Posterior cingulate gyrus (tissue), 11 donors: ENCODE measurements around the gene ACKR3.

Experiments used
- DNase-seq, 10 donors: peaks; one replicate each; pipeline versions ENCODE4 v3.0.0 to v3.0.0-alpha.2; 2020 to 2021; ENCODE audit warnings: mixed read lengths in 3 of 10
- intact Hi-C: fragments of 100-400 bp; cut with DNase I; formaldehyde crosslinking; loops from one replicate; pipeline ENCODE4 v1.15.1; 2023

The ACKR3 gene

DNA sequence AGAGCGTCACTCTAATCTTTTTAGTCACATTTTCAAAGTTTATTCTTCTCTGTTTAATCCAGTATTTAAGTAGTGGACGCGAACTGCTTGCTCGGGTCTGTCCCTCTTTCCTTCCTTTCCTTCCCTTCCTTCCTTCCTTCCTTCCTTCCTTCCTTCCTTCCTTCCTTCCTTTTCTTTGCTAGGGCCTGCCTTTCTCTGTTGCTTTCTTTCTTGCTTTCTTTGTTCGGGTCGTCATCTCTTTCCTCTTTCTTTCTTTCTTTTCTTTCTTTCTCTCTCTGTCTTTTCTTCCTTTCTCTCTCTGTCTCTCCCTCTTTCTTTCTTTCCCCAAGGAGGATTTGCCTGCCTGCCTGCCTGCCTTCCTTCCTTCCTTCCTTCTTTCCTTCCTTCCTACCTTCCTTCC is 3.0 kb upstream of the ACKR3 start:
- intact Hi-C loops: no loop called here
- no peak for DNase-seq

DNA sequence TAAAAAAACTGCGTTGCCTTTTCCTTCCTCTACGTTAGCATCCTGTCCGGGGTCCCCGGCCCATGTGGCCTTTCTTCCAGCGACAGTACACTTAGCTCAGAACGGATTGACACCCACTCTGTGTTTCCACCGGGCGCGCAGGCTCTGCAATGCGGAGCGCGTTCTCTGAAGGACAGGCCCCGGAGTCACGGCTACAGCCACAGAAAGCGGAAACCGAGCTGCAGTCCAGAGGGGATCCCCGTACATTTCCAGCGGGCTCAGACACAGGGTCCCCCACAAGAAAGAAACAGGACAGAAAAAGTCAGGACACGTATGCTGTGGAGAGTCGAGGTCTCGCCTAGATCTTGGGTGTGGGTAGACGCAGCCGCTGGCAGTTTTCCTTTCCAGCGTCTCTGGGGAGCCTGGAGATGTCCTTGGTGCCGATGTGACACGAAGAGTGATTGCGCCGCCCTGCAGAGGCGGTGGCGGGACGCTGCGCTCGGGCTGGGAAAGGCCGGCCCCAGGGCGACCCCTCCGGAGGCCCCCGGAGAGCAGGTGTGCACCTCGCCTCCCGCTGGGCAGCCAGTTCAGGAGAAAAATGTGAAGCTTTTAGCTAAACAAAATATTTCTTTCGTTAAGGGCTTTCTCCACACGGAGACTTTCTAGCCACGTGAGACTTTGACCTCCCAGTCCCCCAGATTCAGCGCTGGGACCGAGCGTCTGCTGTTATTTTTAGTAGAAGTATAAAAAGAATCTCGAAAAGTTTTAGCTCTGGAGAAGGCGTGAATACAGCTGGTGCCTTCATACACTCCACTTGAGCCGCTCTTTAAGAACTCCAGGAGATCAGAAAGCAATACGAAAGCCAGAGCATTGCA is 1.3 kb upstream of the ACKR3 start:
- peak in 5 of 10 donors; percentile 32 to 84 (median 41) for DNase-seq
- intact Hi-C loops: loop anchor here (2.0 kb wide), 2 partner anchors 55 to 215 kb away; no protein-coding TSS in a partner anchor

DNA sequence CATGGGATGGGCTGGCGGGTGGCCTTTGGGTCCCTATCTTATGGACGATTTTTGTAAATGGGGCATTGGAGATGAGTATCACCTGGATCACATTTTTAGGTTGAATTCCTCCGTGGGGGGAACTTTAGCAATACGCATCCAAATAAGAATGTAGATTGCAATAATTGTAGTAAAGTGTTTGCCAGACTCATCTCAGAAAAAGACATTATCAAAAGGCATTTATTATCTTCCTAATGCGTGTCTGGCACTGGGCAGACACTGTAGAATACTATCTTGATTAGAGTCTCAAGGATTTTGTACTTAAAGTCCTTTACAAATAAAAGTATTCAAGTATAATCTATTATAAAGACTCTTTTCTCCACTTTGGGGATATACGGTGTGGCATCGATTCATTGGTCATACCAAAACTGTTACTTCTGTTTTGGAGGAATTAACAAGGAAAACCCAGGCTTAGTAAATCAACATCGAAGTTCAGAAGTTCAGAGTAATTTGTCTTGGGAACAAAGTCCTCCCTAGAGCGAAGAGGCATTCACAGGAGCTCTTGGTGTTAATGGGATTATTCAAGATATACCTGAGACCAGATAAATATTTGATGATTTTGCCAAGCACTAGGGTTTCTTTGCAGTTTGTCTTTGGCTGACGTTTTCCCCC is 578 bp upstream of the ACKR3 start:
- DNase-seq: no peak

DNA sequence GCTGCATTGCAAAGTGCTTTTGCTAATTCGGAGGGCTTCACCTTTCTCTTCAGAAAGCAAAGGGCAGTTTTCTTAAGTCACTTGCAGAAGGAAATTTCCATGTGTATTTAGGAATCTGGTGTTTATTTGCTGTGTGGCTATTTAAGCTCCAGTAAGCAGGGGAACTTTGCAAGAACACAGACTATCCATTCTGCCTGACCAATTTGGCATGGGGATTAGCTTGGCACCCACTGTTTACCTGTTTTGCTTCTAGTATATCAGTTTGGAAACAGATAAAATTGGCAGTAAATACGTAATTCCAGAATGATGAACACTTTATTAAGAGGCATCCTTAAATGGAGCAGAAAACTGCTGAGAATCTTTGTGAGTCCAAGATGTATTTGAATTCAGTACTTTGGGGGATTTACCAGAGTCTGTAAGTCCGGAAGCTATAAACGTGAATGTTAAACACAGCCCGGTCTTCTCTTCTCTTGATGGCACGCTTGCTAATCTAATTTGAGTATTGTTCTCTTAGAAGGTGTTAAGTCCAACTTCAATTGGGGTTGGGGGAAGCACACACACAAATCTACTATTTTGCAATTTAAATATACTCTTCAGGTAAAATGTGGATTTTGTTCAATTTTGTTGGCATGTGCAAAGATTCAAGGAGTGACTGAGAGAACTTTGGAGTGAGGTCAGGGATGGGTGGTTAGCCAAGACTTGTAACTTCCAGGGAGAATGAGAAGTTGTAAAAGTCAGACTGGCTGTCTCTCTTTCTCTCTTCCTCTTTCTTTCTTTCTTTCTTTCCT is 650 bp downstream of the ACKR3 start:
- no peak for DNase-seq
- intact Hi-C loops: no loop called here

More for the DNA sequence above, 578 bp upstream of the ACKR3 start:
- intact Hi-C loops: loop anchor here (2.0 kb wide), 2 partner anchors 56 to 216 kb away; no protein-coding TSS in a partner anchor

DNA sequence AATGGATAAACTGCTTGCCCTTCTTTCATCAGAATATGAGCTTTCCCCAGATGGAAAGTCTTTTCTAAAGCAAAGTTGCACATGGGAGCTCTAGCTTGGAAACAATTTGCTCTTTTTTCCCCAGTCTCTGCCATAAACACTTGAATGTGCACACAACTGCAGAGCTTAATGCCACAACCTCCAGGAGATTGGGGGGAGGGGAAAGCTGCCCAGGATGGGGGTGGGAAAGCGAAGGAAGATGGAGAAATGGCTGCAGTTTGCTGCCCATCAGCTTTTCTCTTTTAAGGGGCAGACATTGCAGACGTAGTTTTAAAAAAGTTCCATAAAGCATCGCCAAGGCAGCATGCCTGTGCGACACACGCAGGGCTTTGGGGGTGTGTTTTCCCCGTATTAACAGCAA is 1.5 kb downstream of the ACKR3 start:
- intact Hi-C loops: no loop called here
- DNase-seq: no peak

DNA sequence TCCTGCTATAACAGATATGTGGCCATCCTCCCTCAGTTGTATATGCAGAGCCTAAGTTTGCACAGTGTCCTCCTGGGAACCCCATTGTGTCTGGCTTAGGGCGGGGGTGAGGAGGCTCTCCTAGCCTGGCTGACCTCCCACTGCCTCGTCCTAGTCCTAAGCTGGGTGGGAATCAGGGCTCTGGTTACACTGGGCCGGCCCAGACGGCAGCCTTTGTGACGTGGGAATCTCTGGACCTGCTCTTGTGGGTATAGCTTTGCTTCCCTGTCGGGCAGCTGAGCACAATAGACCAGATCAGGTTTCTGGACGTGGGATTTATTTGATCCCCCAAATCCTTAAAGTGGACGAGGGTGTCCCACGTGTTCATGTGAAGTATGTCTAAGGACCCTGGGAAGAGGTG is 2.9 kb downstream of the ACKR3 start:
- intact Hi-C loops: no loop called here
- DNase-seq: no peak

DNA sequence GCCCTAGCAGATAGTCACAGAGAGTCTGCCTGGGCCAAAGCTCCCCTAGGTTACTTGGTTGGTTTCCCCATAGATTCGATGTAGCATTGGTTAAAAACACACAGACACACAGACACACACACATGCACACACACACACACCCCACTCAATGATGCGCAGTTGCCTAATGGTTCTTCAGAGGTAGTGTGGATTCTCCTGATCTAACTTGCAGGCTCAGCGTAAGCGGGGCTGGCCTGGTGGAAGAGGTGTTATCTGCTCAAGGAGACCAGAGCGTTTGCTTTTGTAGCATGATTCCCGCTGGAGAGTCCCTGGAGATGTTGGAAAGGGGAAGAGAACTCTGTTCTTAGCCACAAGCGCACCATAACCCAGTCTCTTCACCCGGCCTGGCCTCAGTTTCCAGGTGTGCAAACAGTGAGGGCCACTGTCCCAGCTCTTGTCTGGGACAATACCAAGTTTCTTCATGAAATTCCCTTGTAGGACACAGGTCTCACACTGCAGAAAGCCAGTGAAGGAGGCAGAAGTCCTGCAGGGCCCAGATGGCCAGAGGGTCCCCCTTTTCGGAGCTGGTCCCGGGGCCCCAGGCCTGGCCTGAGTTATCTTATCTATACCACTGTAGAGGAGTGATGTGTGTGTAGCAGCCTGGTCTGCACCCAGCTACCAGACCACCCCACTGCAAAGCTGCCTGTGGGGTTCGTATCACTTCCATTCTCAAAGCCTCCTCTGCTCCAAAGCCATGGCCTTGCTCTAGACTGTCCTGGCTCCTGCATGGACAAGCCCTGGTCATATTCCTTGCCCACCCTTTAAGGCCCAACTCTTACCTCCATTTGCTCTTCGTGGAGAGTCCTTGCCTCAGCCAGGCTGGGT is 3.7 kb downstream of the ACKR3 start:
- no peak for DNase-seq
- intact Hi-C loops: no loop called here

DNA sequence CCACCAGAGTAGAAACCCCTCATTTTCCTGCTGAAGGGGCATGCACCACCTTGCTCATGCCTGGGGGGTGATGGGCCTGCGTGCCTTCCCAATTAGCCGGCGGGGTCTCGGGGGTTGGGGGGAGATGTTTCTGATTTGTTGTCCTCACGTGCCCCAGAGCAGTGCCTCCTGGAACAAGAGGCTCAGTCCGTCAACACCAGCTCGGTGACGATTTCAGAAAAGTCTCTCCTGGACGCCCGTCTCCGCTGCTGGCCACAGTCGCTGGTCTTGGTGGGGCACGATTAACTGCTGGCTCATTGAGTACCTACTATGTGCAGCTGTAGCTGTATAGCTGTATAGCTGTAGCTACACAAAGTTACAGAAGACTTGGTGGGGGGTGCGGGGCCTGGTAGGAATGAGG is 4.4 kb downstream of the ACKR3 start:
- DNase-seq: no peak
- intact Hi-C loops: no loop called here

DNA sequence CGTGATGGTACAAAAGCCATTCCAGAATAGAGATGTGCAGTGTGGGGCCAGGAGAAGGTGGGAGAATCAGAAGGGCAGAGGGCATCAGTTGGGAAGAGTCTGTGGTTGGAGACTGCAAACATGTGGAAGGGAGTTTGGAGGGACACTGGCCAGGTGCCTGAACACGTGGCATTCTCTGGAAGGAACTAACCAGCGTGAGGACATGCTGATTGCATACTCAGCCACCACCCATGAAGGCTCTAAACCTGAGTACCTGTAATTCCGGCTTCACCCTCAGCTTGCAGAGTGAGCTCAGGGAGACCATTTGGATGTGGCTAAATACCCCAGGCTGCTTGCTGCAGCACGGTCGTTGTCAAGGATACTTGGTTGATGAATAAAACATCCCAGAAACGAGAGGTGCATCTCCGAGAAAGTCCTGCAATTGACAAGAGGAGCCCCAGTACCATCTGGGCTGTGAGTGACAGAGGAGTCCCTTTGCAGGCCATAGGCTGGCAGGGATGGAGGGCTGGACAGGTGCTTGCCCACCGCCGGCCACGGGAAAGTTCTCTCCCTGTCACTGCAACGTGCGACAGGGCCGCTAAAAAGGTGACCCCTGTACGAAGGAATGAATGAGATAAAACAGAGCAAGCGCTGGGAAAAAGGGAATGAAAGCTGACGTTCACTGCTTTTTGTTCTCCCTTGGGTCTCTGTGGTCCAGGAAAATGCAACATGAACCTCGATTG is 5.0 kb downstream of the ACKR3 start:
- intact Hi-C loops: no loop called here
- DNase-seq: no peak

DNA sequence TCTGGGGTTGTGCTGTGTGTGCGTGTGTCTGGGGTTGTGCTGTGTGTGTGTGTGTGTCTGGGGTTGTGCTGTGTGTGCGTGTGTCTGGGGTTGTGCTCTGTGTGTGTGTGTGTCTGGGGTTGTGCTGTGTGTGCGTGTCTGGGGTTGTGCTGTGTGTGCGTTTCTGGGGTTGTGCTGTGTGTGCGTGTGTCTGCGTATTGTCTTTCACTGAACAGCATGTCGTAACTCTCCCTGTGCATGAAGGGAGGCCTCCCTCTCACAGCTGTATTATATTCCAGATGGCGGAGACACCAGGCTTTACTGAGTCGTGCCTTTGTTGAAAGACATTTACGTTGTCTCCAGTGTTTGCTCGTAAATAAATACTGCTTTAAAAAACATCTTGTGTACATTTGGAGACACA is 5.9 kb downstream of the ACKR3 start:
- no peak for DNase-seq
- intact Hi-C loops: no loop called here

DNA sequence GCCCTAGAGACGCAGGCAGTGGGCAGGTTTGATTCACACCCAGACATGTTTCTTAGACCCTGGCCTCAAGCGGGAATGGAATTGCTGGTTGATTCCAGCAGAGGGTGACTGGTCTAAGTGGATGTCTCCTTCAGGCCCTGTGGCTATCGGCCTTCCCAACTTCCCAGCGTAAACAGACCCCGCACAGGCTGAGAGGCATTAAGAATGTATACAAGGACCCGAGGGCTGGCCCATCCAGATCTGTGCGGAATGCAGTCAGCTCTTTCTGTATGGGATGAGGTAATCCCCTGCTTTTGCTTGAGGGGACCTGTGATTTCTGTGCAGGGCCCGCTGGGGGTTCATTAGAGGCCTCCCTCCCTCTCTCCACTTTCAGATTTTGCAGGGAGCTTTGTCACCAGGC is 6.5 kb downstream of the ACKR3 start:
- intact Hi-C loops: no loop called here
- no peak for DNase-seq

DNA sequence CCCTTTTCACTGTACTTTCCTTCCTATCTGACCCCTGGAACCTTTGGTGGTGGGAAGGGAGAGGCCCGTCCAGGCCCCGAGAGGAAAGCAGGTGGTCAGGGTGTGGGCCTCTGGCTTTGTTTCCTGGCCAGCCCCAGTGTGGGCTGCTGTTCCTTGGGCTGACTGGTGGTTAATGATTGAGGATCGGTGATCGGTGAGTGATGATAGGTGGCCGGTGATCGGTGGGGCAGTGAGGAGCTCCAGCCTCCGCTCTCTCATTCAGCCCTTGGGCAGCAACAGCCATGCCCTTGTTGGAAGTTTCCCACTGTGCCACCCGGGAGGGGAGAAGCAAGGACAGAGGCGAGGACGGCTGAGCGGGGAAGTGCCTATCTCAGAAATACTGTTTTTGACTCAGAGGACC is 7.3 kb downstream of the ACKR3 start:
- DNase-seq: no peak
- intact Hi-C loops: no loop called here

DNA sequence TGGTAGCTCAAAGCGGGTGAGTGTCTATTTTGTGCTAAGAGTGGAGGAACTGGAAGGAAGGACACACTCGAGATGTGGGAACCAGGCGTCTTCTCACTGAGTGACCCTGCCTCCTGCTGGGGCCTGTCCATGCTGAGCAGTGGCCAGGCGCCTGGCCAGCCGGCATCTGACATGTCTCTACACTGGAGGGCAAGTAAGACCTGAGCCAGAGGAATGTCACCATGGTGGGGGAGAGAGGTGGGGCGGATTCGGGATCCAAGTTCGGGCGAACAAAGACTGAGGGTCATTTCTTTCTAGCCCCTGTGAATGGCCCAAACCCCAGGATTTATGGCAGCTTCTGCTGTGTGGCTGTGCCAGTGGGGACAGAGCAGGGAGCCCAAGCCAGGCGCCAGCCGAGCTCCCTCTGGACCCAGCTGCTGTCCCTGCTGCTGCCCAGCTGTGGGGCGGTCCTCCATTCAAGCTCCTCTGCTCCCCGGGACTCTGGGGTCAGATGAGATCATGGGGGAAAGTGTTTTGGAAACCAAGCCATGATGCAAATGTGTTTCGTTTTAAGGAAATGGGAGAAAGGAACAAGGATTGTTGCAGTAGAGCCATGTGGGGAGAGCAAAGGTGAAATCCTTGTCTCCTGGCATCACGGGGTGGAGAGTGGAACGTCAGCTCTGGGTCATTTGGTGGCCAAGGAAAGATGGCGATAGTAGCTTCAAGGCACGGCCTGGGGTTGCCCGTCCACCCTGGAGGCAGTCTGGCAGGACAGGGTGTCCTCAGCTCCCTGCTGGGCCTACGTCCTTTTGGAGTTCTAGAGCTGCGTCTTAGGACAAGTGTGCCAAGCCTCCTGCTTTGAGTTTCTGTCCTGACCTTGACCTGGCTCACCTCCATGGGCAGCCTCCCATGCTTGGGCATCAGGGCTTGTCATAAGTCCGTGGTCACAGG is 8.1 kb downstream of the ACKR3 start:
- intact Hi-C loops: no loop called here
- DNase-seq: peak in 1 of 10 donors; percentile 31

DNA sequence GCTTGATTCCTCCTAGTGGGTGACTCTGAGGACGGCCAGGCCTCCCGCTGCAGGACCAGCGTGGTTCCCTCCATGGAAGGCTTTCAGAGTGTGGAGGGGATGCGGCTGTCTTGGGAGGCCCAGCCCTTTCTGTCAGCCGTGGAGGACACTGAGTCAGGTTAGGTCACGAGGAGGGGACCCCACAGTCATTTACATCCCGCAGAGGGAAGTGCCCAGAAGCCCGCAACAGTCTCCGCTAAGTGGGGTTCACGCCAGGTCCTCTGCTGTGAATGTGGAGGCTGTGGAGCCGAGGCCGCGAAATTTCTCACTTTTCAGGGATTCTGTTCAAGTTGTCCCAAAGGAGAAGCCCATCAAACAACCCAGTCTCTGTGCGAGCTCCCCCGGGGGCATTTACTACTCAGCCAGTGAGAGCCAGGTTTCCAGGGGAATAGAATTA is 8.8 kb downstream of the ACKR3 start:
- no peak for DNase-seq
- intact Hi-C loops: no loop called here

DNA sequence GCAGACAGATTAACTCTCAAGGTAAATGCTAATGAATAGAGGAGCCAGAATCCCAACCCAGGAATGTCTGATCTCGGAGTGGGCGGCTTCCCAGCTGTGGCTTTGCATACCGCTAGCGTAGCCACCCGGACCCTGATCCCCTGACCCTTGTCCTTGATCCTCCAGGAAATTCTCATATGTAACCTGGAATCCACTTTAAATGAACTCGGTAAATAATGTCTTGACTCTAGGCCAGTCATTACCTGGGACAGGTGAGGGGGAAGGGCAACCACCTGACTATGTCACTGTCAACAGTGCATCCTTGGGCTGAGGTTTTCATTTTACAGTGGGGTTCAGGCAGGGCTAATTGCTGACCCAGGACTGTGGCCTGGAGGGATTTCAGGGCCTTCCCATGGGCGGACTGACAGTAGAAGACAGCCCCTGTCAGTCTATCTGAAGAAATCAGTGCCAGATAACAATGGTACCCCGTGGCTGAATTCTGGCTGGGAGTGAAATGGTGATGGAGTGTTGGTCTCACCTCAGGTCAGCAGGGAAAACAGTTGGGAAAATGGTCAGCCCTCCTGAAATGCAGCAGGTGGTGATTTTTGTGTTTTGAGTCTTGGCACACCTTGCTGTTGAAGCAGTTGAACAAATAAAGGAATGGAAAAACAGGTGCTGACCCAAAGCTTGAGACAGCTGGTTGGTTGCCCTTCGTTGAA is 9.6 kb downstream of the ACKR3 start:
- no peak for DNase-seq
- intact Hi-C loops: no loop called here

DNA sequence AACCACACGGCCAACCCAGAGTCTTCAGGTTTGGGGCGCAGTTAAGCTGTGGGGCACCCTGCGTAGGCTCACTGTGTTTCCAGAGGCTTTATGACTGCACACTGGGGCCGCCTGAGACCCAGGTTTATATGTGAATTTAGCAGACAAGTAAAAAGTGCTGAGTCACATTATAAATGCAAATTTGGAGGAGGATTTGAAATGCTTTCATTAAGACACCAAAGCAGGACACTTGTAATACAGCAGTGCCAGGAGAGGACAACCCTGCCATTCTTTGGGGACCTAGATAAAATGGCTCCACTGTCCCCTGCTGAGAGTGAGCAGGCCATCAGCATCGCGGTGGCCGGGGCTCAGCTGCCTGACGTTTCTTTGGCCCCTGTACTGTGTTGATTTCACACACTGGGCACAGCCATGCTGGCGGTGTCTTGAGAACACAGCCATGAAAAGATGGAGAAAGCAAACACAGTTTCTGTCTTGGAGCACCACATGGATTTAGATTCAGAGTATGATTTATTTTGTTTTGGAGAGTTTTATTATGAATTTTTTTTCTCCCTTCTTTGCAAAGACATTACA is 10.2 kb downstream of the ACKR3 start:
- DNase-seq: peak in 3 of 10 donors; percentile 29 to 45 (median 30)

DNA sequence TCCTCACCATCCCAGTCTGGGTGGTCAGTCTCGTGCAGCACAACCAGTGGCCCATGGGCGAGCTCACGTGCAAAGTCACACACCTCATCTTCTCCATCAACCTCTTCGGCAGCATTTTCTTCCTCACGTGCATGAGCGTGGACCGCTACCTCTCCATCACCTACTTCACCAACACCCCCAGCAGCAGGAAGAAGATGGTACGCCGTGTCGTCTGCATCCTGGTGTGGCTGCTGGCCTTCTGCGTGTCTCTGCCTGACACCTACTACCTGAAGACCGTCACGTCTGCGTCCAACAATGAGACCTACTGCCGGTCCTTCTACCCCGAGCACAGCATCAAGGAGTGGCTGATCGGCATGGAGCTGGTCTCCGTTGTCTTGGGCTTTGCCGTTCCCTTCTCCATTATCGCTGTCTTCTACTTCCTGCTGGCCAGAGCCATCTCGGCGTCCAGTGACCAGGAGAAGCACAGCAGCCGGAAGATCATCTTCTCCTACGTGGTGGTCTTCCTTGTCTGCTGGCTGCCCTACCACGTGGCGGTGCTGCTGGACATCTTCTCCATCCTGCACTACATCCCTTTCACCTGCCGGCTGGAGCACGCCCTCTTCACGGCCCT is 11.2 kb downstream of the ACKR3 start:
- DNase-seq: no peak
- intact Hi-C loops: no loop called here

More for the DNA sequence above, 10.2 kb downstream of the ACKR3 start:
- intact Hi-C loops: no loop called here
